Suprapubic skin (tissue), 3 donors: Measurements from ENCODE around the gene MCM9.

Experiments
- CTCF ChIP-seq, 2 donors: fragments of 200-600 bp in 1 of 2; fragments of 450-650 bp in 1 of 2; sonication (generic) in 1 of 2; IDR thresholded peaks; one replicate each; pipeline ENCODE4 v1.5.1; 2016 to 2019; ENCODE audit warnings: antibody characterized with exemption in 2 of 2, mild to moderate bottlenecking in 1 of 2, moderate library complexity in 1 of 2
- POLR2A ChIP-seq, 2 donors: fragments of 450-650 bp; IDR thresholded peaks; one replicate each; pipeline ENCODE4 v1.6.1; 2017; ENCODE audit warnings: antibody characterized with exemption in 2 of 2, mild to moderate bottlenecking in 2 of 2, moderate library complexity in 2 of 2

DNA sequence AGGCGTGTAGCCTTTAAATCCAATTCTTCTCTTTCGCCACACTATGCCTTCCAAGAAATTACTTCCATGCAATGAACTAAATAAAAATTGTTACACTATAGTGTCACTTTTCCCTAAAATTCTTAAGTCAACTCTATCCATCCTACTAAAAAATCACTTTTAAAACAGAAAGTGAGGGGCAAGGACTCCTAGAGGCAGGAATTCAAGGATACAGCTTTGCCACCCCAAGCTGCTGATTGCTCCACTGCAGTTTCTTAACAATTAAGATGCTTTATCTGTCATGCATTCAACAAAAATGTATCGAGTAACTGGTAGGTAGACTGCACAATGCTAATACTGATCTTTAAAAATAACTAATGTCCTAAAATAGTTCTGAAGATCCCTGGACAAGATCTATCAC, 4.3 kb downstream of the MCM9 start:
- TF ChIP-seq CTCF (IDR thresholded peaks at IDR 0.05) (no peak), POLR2A (IDR thresholded peaks at IDR 0.05) (no peak)
